Neural cell (in vitro differentiated cells): ENCODE results near the gene STOML2.

Source experiments
- EP300 ChIP-seq: fragments of 450-650 bp; conservative IDR thresholded peaks from 2 replicates; pipeline ENCODE4 v1.6.1; 2014; ENCODE audit warnings: antibody characterized with exemption, mild to moderate bottlenecking, moderate library complexity; ENCODE audit not compliant: poor library complexity, severe bottlenecking
- EZH2 ChIP-seq: fragments of 200-600, 300-800 bp; shearing (Covaris generic), sonication (generic); IDR thresholded peaks from 2 replicates; pipeline ENCODE4 v1.6.1; 2014; ENCODE audit warnings: antibody characterized with exemption, low read length, borderline replicate concordance, mild to moderate bottlenecking; ENCODE audit not compliant: insufficient read depth, poor library complexity, severe bottlenecking
- MXI1 ChIP-seq: fragments of 450-650 bp; conservative IDR thresholded peaks from 2 replicates; pipeline ENCODE4 v1.6.1; 2014; ENCODE audit warnings: antibody characterized with exemption, mild to moderate bottlenecking; ENCODE audit not compliant: poor library complexity, severe bottlenecking
- POLR2AphosphoS5 ChIP-seq: IDR thresholded peaks from 2 replicates; pipeline ENCODE4 v1.6.1; 2012
- RAD21 ChIP-seq: fragments of 450-650 bp; conservative IDR thresholded peaks from 2 replicates; pipeline ENCODE4 v1.6.1; 2014; ENCODE audit warnings: antibody characterized with exemption, mild to moderate bottlenecking, moderate library complexity
- REST ChIP-seq: IDR thresholded peaks from 2 replicates; pipeline ENCODE4 v1.6.1; 2012; ENCODE audit warnings: borderline replicate concordance
- TAF1 ChIP-seq: IDR thresholded peaks from 2 replicates; pipeline ENCODE4 v1.6.1; 2012; ENCODE audit warnings: low read depth
- TF ChIP-seq, protein P1 (sequence below): fragments of 450-650 bp; IDR thresholded peaks from 2 replicates; pipeline ENCODE4 v1.5.1; 2014; ENCODE audit warnings: antibody characterized with exemption, mild to moderate bottlenecking, moderate library complexity; ENCODE audit not compliant: poor library complexity, severe bottlenecking

- TF ChIP-seq, protein P1, sequence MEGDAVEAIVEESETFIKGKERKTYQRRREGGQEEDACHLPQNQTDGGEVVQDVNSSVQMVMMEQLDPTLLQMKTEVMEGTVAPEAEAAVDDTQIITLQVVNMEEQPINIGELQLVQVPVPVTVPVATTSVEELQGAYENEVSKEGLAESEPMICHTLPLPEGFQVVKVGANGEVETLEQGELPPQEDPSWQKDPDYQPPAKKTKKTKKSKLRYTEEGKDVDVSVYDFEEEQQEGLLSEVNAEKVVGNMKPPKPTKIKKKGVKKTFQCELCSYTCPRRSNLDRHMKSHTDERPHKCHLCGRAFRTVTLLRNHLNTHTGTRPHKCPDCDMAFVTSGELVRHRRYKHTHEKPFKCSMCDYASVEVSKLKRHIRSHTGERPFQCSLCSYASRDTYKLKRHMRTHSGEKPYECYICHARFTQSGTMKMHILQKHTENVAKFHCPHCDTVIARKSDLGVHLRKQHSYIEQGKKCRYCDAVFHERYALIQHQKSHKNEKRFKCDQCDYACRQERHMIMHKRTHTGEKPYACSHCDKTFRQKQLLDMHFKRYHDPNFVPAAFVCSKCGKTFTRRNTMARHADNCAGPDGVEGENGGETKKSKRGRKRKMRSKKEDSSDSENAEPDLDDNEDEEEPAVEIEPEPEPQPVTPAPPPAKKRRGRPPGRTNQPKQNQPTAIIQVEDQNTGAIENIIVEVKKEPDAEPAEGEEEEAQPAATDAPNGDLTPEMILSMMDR = no peak
- TF ChIP-seq EP300 (no peak), EZH2 (no peak), POLR2AphosphoS5 (no peak), REST (no peak), TAF1 (no peak), RAD21 (no peak), MXI1 (no peak)
These were observed 33.1 kb upstream of the STOML2 start for GRCh38 chr9:35135988-35136387.
